HG02798 (cell line): Measurements from ENCODE around the gene IL23A.
"Not testable (repeated sequence)": the region's sequence is repeated elsewhere in the genome, so short reads cannot be mapped to it uniquely, and the experiment has no call there.

Source experiments
- ATAC-seq: cut with Tn5 transposase; IDR thresholded peaks from one replicate; pipeline ENCODE4 v1.9.1; 2021; ENCODE audit warnings: mild to moderate bottlenecking; ENCODE audit not compliant: unreplicated experiment, poor library complexity

IL23A gene, protein sequence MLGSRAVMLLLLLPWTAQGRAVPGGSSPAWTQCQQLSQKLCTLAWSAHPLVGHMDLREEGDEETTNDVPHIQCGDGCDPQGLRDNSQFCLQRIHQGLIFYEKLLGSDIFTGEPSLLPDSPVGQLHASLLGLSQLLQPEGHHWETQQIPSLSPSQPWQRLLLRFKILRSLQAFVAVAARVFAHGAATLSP

GRCh38 chr12:56338308-56339157 lies at the start of gene IL23A:
TSS of gene IL23A (plus strand) at chr12:56338884. CDS start at chr12:56339045, 161 bp downstream.
- ATAC-seq: peak; percentile 22

DNA sequence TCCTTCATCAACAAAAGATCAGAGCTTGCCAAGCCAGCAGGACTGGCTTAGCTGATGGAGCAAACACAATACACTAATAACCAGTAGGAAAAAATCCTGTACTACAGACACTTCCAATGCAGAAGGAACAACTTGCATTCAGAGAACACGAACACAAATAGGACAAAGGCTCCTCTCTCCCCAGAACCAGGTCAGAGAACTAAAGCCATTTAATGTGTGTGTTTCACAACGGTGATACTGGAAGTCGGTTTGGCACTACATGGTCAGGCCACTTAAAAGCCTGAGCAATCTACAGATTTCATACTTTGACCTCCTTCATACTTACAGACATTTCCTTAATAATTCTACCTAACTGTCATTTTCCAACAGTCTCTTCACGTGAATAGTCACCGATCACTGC lies 44.9 kb upstream of the IL23A start:
- no peak for ATAC-seq

DNA sequence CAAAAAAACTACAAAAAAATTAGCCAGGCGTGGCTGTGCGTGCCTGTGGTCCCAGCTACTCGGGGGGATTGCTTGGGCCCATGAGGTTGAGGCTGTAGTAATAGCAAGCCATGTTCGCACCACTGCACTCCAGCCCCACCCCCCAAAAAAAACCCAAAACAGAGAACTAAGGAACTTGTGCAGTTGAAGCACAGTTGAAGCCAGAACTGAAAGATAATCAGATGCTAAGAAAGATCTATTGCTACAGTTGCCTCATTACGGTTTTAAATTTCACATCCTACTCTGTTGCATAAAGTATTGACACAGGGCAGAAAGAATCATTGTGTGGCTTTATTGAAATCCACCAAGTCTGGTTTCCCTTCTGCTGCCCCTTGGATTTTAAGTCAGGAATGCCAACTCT lies 42.4 kb upstream of the IL23A start:
- no peak for ATAC-seq

DNA sequence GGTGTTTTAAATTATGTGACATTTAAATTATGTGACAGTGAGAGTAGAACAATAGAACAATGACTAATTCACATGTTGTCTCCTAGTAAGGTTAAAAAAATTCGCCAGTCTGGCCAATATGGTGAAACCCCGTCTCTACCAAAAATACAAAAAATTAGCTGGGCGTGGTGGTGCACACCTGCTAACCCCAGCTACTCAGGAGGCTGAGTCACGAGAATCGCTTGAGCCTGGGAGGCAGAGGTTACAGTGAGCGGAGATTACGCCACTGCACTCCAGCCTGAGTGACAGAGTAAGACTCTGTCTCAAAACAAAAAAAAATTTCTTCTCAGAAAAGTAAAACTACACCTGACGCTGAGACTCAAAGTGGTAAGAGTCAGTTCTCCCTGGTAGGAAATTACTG lies 41.3 kb upstream of the IL23A start:
- no peak for ATAC-seq

GRCh38 chr12:56298828-56299227 lies 39.9 kb upstream of the IL23A start:
- ATAC-seq: no peak

DNA sequence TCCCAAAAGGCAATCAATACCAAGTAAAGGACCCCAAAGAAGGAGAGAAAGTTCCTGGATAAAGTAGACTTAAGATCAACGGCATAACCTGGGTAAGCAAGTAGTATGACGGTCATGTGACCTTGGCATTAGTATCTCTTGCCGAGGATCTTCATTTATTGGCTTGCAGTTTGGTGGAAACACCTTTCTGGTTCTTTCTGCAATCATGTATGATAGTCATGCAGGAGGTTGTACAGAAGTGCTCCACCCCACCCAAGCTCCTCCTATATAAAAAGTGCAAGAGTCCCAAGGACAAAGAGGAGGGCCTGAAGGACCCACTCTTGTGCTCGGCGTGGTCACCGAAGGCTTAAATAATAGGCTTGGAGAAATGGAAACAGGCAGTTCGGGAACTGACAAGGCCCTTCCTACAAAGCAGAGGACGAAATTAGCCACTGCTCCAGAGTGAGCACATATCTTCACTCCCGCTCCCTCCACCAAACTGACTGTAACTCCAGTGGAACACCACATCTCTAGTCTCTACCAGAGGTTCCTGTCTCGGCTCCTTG lies 39.3 kb upstream of the IL23A start:
- ATAC-seq: no peak

- ATAC-seq: peak; percentile 92
Measured at GRCh38 chr12:56299853-56300643, 38.6 kb upstream of the IL23A start, which contains the start of gene CS. TSS of gene CS (minus strand) at chr12:56300330. CDS start at chr12:56300201, 129 bp downstream.

GRCh38 chr12:56300644-56301464 lies 37.8 kb upstream of the IL23A start:
- no peak for ATAC-seq

GRCh38 chr12:56304276-56304675 lies 34.4 kb upstream of the IL23A start:
- no peak for ATAC-seq

- ATAC-seq: no peak
Measured at GRCh38 chr12:56304872-56305590, 33.7 kb upstream of the IL23A start.

DNA sequence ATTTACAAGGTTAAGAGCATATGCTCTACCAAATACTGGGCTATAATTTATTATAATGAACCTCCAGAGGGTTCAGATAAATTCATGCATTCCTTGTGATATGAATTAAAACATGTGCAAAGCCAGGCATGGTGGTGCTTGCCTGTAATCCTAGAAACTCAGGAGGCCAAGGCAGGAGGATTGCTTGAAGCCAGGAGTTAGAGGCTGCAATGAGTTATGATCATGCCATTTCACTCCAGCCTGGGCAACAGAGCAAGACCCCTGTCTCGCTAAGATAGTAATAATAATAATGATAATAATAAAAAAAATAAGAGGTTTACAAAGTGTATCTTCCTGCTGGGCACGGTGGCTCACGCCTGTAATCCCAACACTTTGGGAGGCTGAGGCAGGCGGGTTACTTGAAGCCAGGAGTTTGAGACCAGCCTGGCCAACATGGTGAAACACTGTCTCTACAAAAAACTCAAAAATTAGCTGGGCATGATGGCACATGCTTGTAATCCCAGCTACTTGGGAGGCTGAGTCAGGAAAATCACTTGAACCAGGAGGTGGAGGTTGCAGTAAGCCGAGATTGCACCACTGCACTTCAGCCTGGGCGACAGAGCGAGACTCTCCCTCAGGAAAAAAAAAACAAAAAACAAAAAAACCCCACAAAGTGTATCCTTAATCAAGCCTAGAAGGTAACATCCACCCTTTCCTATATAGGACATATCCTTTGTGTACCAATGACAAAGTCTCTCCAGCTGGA lies 31.3 kb upstream of the IL23A start:
- ATAC-seq: no peak

- ATAC-seq: no peak
Measured at GRCh38 chr12:56308714-56309113, 30.0 kb upstream of the IL23A start.

DNA sequence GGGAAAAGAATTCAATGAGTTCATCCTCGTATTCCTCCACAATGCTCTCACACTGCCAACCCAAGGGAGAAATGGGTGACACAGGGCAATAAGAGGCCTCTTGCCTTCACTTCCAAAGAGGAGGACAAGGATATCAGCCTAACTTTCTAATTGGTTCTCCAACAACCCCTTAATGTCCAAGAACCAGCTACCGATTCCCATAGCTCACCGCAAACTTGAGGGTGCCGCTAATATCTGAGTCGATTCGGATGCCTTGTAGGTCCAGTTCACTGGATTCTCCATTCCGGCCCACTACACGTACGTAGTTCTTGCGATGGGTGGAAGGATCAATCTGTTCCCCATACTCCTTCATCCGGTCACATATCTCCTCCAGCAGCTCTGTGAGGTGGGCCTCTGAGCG lies 27.7 kb upstream of the IL23A start:
- ATAC-seq: no peak

GRCh38 chr12:56315249-56315621 lies 23.4 kb upstream of the IL23A start:
- no peak for ATAC-seq

GRCh38 chr12:56315622-56316473 lies 22.8 kb upstream of the IL23A start, which contains the start of gene CNPY2:
TSS of gene CNPY2 (minus strand) at chr12:56315988. CDS start at chr12:56315217, 771 bp downstream.
- peak; percentile 90 for ATAC-seq

- ATAC-seq: no peak
Measured at GRCh38 chr12:56317675-56318074, 21.0 kb upstream of the IL23A start.

DNA sequence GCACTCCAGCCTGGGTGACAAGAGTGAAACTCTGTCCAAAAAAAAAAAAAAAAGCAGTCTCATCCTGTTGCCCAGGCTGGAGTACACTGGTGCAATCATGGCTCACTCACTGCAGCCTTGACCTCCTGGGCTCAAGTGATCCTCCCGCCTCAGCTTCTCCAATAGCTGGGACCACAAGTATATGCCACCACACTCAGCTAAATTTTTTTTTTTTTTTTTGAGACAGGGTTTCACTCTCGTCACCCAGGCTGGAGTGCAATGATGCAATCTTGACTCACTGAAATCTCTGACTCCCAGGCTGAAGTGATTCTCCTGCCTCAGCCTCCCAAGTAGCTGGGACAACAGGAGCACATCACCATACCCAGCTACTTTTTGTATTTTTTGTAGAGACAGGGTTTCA lies 17.7 kb upstream of the IL23A start:
- no peak for ATAC-seq

- ATAC-seq: not testable (repeated sequence)
Measured at GRCh38 chr12:56321610-56322009, 17.1 kb upstream of the IL23A start.
